ENCODE data around the gene RACK1. TPM values are rescaled to one million over a fixed set of nuclear protein-coding genes. Genes with fewer than 3 reads are reported as not detected.
"Not testable (repeated sequence)": the region's sequence is repeated elsewhere in the genome, so short reads cannot be mapped to it uniquely, and the experiment has no call there.

The RACK1 gene
- total RNA-seq, 2 donors from 2014 or later: 3,606 to 3,662 TPM

DNA sequence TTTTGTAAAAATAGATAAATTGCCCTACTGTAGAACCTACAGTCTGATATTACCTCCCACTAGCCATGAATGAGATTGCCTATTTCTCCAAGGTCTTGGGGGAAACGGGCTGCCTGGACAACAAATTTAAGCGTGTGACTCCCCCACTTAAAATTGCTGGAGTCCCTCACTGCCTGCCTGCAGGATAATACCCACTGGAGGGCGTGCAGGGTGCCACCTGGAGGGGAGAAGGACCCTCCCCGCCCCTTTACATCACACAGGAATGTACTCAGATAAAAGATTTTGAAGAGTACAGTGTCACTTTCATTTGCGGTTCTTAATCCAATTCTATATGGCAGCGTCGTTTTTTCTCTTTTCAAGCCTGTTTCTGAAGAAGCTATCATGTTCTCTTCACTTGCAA, 32.5 kb downstream of the RACK1 start:
- no peak overlapping the region for H3K27ac Mint-ChIP-seq

DNA sequence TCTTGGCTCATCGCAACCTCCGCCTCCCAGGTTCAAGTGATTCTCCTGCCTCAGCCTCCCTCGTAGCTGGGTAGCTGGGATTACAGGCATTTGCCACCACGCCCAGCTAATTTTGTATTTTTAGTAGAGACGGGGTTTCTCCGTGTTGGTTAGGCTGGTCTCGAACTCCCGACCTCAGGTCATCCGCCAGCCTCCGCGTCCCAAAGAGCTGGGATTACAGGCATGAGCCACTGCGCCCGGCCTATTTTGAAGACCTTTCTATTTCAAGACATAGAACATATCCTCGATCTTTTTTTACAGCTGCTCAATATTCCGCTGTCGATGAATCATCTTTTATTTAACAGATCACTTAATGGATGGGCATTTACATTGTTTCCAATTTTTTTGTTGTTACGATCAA, 33.0 kb downstream of the RACK1 start:
- not testable (repeated sequence) for H3K36me3 Mint-ChIP-seq (ENCODE audit: insufficient read depth in 2 of 2); ATAC-seq (replicated peaks in 1 of 2); H3K9me3 Mint-ChIP-seq; H3K4me3 Mint-ChIP-seq; H3K27ac Mint-ChIP-seq; DNase-seq
- peaks cover 11% of the 10 kb centered on the region for H3K27me3 Mint-ChIP-seq (ENCODE audit: low read depth)
- peaks cover 29% of the 10 kb centered on the region for H3K4me1 Mint-ChIP-seq (ENCODE audit: low read depth)

More for the DNA sequence above, 32.5 kb downstream of the RACK1 start:
- Mint-ChIP-seq H3K4me1 (ENCODE audit: low read depth) (peaks cover 26% of the 10 kb centered on the region), H3K9me3 (peaks cover 0 to 2% of the 10 kb centered on the region in 2 donors), H3K4me3 (no peak overlapping the region), H3K27me3 (ENCODE audit: low read depth) (peaks cover 6% of the 10 kb centered on the region), H3K36me3 (ENCODE audit: insufficient read depth in 2 of 2) (peaks cover under 1 to 8% of the 10 kb centered on the region in 2 donors)
- no peak for DNase-seq
- no peak for ATAC-seq (replicated peaks in 1 of 2)

DNA sequence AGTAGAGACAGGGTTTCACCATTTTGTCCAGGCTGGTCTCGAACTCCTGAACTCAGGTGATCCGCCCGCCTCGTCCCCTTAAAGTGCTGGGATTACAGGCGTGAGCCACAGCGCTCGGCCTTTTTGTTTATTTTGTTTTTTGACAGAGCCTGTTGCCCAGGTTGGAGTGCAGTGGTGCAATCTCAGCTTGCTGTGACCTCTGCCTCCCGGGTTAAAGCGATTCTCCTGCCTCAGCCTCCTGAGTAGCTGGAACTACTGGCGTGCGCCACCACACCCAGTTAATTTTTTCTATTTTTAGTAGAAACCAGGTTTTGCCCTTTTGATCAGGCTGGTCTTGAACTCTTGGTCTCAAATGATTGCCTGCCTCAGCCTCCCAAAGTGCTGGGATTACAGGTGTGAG, 33.6 kb downstream of the RACK1 start:
- not testable (repeated sequence) for H3K4me3 Mint-ChIP-seq; H3K36me3 Mint-ChIP-seq (ENCODE audit: insufficient read depth in 2 of 2); H3K27ac Mint-ChIP-seq

DNA sequence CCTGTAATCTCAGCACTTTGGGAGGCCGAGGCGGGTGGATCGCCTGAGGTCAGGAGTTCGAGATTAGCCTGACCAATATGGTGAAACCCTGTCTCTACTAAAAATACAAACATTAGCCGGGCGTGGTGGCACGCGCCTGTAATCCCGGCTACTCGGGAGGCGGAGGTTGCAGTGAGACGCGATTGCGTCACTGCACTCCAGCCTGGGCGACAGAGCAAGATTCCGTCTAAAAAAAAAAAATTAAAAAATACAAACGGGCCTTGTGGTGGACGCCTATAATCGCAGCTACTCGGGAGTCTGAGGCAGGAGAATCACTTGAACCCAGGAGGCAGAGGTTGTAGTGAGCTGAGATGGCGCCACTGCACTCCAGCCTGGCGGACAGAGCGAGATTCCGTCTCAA, 34.7 kb downstream of the RACK1 start:
- H3K4me1 Mint-ChIP-seq (ENCODE audit: low read depth): peaks cover 35% of the 10 kb centered on the region
- not testable (repeated sequence) for DNase-seq; ATAC-seq (replicated peaks in 1 of 2); H3K27ac Mint-ChIP-seq; H3K4me3 Mint-ChIP-seq; H3K9me3 Mint-ChIP-seq
- H3K36me3 Mint-ChIP-seq (ENCODE audit: insufficient read depth in 2 of 2): peaks cover 2 to 11% of the 10 kb centered on the region in 2 donors
- peaks cover 15% of the 10 kb centered on the region for H3K27me3 Mint-ChIP-seq (ENCODE audit: low read depth)

More for the DNA sequence above, 33.6 kb downstream of the RACK1 start:
- peaks cover 32% of the 10 kb centered on the region for H3K4me1 Mint-ChIP-seq (ENCODE audit: low read depth)
- not testable (repeated sequence) for H3K9me3 Mint-ChIP-seq; DNase-seq; ATAC-seq (replicated peaks in 1 of 2)
- H3K27me3 Mint-ChIP-seq (ENCODE audit: low read depth): peaks cover 15% of the 10 kb centered on the region

DNA sequence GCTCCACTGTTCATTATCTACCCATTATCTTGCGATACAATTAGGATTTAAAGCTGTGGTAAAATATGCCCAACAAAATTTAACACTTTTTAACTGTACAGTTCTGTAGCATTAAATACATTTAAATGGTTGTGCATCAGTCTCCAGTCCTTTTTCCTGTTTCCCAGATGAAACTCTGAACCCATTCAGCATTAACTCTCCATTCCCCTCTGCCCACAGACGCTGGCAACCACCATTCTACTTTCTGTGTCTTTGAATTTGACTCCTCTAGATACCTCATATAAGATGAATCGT, 35.8 kb downstream of the RACK1 start:
- H3K27ac Mint-ChIP-seq: peak overlapping the region; percentile 100
- ATAC-seq (replicated peaks in 1 of 2) (no peak), DNase-seq (no peak)
- H3K9me3 Mint-ChIP-seq: peaks cover 0 to 2% of the 10 kb centered on the region in 2 donors
- H3K36me3 Mint-ChIP-seq (ENCODE audit: insufficient read depth in 2 of 2): peaks cover 2 to 11% of the 10 kb centered on the region in 2 donors
- H3K4me3 Mint-ChIP-seq: peak overlapping the region; percentile 87 to 99
- peaks cover 37% of the 10 kb centered on the region for H3K4me1 Mint-ChIP-seq (ENCODE audit: low read depth)
- H3K27me3 Mint-ChIP-seq (ENCODE audit: low read depth): peaks cover 15% of the 10 kb centered on the region

DNA sequence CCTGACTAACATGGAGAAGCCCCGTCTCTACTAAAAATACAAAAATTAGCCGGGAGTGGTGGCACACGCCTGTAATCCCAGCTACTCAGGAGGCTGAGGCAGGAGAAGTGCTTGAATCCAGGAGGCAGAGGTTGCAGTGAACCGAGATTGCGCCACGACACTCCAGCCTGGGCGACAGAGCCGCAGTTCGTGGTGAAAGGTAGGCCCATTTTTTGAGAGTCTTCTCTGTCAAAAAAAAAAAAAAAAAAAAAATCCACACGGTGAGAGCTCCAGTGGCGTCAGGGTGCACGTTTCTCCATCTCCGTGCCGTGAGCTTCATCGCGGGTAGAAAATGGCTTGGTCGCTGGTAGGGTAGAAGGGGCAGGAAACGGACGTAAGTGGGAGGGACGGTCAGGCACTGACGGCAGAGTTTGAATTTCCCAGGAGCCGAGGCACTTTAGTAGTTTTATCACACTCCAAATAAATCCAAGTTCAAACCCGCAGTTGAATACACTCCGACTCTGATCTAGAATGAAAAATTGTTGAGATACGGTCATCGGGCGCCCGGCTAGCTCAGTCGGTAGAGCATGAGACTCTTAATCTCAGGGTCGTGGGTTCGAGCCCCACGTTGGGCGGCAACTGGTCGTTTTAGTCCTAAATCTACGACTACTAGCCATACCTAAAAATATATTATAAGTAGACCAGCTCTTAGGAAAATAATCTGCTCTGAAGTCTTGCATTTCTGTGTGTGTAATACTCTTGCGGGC, 36.3 kb downstream of the RACK1 start:
- DNase-seq (peak; percentile 82 to 86), ATAC-seq (replicated peaks in 1 of 2) (peak; percentile 65 to 66)
- Mint-ChIP-seq H3K36me3 (ENCODE audit: insufficient read depth in 2 of 2) (peaks cover 2 to 11% of the 10 kb centered on the region in 2 donors), H3K4me1 (ENCODE audit: low read depth) (peaks cover 37% of the 10 kb centered on the region), H3K9me3 (peaks cover 0 to 2% of the 10 kb centered on the region in 2 donors), H3K27ac (peak overlapping the region; percentile 100), H3K4me3 (peak overlapping the region; percentile 87 to 99), H3K27me3 (ENCODE audit: low read depth) (peaks cover 15% of the 10 kb centered on the region)

DNA sequence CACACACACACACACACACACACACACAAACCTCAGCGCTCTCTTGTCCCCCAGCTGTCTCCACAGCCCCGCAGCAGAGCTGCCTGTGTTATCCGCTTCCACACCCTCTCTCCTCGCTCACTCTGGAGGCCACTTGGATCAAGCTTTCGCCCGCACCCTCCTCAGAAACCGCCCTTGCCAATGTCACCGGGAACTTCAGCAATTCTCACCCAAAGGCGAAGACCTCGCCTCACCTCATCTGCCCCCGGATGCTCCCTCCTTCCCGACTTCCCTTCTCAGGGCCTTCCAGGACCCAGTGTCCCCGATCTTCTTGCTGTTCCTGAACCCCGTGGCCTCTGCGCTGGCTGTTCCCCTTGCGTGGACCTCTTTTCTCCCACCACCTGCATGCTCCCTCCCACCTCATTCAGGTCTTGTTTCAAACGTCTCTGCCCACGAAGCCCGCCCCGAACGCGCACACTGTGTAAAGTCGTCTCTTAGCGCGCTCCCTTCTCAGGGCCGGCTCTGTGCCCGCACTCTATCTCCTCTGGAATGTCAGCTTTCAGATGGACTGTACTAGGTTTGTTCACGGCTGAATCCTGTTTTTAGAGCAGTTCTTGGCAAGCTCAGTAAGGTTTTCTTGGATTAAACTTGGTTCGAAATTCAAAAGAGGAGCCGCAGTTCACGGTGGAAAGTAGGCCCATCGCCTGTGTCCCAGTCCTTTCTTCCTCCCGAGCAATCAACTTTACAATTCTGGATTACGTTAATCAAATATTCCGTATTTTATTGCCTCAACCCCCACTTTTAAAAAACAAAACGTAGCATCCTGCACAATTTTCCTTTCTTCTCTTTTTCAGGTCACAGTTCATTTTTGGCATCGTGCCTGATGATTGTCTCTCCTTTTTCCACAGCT, 37.7 kb downstream of the RACK1 start:
- H3K9me3 Mint-ChIP-seq: peaks cover 0 to 2% of the 10 kb centered on the region in 2 donors
- no peak for DNase-seq
- peaks cover 37% of the 10 kb centered on the region for H3K4me1 Mint-ChIP-seq (ENCODE audit: low read depth)
- ATAC-seq (replicated peaks in 1 of 2): no peak
- peak overlapping the region; percentile 100 for H3K27ac Mint-ChIP-seq
- peak overlapping the region; percentile 87 to 99 for H3K4me3 Mint-ChIP-seq
- H3K36me3 Mint-ChIP-seq (ENCODE audit: insufficient read depth in 2 of 2): peaks cover 2 to 11% of the 10 kb centered on the region in 2 donors
- H3K27me3 Mint-ChIP-seq (ENCODE audit: low read depth): peaks cover 22% of the 10 kb centered on the region

DNA sequence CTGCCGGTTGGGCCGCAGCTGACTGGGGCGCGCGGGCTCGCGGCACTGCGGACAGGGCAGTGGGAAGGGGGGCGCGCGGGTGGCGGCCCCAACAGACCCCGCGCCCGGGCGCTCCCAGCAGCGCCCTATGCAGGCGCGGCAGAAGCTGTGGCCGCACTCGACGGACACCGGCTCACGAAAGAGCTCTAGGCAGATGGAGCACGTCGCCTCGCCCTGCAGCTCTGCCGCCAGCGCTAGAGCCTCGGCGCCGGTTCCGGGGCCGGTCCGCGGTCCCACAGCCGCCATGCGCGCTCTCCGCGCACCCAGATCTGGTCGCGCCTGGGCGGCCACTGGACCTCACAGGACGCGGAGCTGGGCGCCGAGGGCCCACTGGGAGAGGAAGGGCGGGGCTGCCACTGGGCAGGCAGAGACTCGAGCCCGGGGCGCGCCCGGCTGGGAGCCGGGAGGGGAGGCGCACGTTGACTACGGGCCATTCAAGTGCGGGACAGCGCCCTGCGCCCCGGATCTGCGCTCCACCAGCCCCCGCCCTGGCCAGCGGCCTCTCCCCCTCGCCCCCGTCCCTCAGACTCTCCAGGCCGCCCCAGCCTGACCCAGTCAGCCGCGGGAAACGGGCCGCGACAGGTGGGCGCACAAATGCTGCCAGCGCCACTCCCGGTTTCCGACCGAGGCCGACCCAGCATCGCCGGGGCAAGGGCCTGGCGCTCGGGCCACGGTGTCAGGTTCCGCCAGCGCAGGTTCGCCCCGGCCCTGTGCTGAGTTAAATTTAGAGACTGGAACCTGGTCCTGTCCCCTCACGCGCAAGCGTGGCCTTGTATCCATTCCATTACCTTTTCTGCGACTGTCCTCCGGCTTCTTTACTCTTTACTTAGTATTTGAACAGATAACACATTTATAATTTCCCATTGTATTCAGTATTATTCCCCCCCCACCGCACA, 38.6 kb downstream of the RACK1 start, which contains the start of gene TRIM7:
TSS of gene TRIM7 (minus strand) at position 371 of the 935 bp plus-strand sequence. CDS start at position 285, 86 bp downstream.
- Mint-ChIP-seq H3K27ac (peak within 1 kb of the TSS; percentile 100), H3K27me3 (ENCODE audit: low read depth) (peaks cover 22% of the 10 kb centered on the region), H3K36me3 (ENCODE audit: insufficient read depth in 2 of 2) (peaks cover 2 to 11% of the 10 kb centered on the region in 2 donors), H3K9me3 (peaks cover 0 to 2% of the 10 kb centered on the region in 2 donors), H3K4me3 (peak within 1 kb of the TSS; percentile 92 to 99), H3K4me1 (ENCODE audit: low read depth) (peaks cover 37% of the 10 kb centered on the region)
- peak; percentile 45 to 49 for DNase-seq
- peak; percentile 4 to 12 for ATAC-seq (replicated peaks in 1 of 2)

DNA sequence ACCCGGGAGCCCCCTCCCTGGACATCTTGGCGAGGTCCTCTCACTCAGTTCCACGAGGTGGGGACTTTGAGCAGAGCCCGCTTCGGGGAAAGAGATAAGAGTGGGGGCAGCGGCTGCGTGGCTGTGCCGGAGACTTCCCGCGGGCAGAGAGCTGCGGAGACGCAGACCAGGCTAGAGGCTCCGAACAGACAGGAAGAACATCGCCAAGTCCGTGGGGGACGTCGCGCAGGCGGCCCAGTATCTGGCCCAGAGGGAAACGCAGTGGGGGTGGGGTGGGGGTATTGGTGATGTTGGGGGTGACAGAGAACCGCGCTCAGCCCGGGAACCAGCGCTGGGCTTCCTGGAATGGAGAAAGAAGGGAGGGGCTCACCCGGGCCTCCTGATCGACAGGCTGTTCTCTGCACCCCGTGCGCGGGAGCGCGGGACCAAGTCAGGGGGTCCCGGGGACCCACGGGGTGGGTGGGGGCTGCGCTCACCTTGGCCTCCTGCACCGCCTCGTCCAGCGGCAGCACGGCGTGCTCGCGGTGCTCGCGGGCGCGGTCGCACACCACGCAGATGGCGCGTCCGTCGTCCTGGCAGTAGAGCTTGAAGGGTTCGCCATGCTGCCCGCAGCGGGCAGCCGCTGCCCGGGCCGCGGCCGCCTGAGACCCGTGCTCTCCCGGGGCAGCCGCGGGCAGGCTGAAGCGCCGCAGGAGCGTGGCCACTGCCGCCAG, 39.4 kb downstream of the RACK1 start:
- Mint-ChIP-seq H3K9me3 (peaks cover 0 to 2% of the 10 kb centered on the region in 2 donors), H3K4me3 (peak overlapping the region; percentile 87 to 92), H3K4me1 (ENCODE audit: low read depth) (peaks cover 37% of the 10 kb centered on the region), H3K36me3 (ENCODE audit: insufficient read depth in 2 of 2) (peaks cover 2 to 11% of the 10 kb centered on the region in 2 donors), H3K27ac (peak overlapping the region; percentile 27), H3K27me3 (ENCODE audit: low read depth) (peaks cover 22% of the 10 kb centered on the region)
- peak; percentile 34 to 41 for DNase-seq
- peak in 1 of 2 donors; percentile 10 for ATAC-seq (replicated peaks in 1 of 2)

DNA sequence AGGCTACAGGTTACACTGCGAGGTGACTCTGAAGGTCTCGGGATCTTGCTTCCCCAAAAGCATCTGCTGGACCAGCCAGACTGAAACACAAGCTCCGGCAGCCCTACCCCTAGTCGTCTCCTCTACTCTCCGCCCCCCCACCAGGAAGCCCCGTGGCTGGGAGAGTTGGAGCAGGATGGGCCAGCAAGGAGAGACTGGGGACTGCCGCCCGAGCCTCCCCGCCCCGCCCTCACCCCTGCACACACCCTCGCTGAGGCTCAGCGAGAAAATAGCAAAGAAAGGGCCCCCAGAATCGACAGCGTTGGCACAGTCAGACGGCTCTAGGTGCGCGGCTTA, 40.0 kb downstream of the RACK1 start:
- Mint-ChIP-seq H3K36me3 (ENCODE audit: insufficient read depth in 2 of 2) (peaks cover 2 to 11% of the 10 kb centered on the region in 2 donors), H3K4me3 (peak overlapping the region; percentile 87 to 92), H3K9me3 (peaks cover 0 to 2% of the 10 kb centered on the region in 2 donors), H3K27me3 (ENCODE audit: low read depth) (peaks cover 22% of the 10 kb centered on the region), H3K27ac (no peak overlapping the region), H3K4me1 (ENCODE audit: low read depth) (peaks cover 37% of the 10 kb centered on the region)
- ATAC-seq (replicated peaks in 1 of 2): no peak
- DNase-seq: no peak

DNA sequence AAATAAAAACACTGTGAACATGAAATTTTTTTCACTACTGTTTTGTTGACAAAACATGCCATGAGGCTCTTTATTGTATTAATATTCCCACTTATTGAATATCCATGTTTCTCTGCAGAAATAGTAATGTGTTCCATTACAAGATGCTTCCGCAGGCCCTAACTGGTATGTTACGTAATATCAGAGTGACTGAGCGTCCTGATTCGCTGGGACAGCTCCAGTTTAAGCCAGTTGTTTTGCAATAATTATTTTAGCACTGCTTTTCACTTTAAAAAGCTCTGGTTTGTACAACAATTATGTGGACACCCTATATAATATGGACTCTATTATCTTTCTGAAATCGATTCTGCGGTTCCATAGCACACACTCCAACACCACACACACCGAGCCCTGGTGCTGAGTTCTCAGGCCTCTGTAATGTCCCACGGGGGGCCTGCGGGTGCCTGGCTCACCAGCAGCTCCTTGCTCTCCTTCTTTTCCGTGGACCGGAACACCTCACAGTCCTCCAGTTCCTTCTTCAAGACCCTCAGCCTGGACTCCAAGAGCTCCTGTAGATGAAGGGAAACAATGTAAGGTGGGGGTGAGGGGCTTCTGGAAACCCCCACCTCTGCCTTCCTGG, 40.5 kb downstream of the RACK1 start:
- H3K9me3 Mint-ChIP-seq: peaks cover 0 to 2% of the 10 kb centered on the region in 2 donors
- ATAC-seq (replicated peaks in 1 of 2) (no peak), DNase-seq (no peak)
- H3K4me3 Mint-ChIP-seq: peak overlapping the region; percentile 87 to 92
- peaks cover 2 to 11% of the 10 kb centered on the region in 2 donors for H3K36me3 Mint-ChIP-seq (ENCODE audit: insufficient read depth in 2 of 2)
- H3K4me1 Mint-ChIP-seq (ENCODE audit: low read depth): peaks cover 32% of the 10 kb centered on the region
- peaks cover 22% of the 10 kb centered on the region for H3K27me3 Mint-ChIP-seq (ENCODE audit: low read depth)
- no peak overlapping the region for H3K27ac Mint-ChIP-seq
